Fibroblast of villous mesenchyme (primary cell): ENCODE data around the gene PLGRKT. TPM values are rescaled to one million over a fixed set of nuclear protein-coding genes. Genes with fewer than 3 reads are reported as not detected.

Source experiments
- DNase-seq: peaks from one replicate; pipeline ENCODE4 v3.0.0-alpha.2; 2010; ENCODE audit warnings: low read depth
- H3K4me3 ChIP-seq: 2 replicates; pipeline ENCODE4 v1.5.1; 2011; ENCODE audit warnings: low read depth, mild to moderate bottlenecking, low read length
- CTCF ChIP-seq: IDR thresholded peaks from 2 replicates; pipeline ENCODE4 v1.5.1; 2012; ENCODE audit warnings: low read depth, mild to moderate bottlenecking, low read length; ENCODE audit not compliant: insufficient read depth
- total RNA-seq: library from RNA; depleted of rRNA; stranded (reverse); fragments of >200 nt; gene quantifications from 2 replicates; pipeline ENCODE4 v1.2.3, GENCODE V29; 2012

PLGRKT gene
- total RNA-seq, result 17.7 and 20.3 TPM in 2 replicates

- peak; percentile 91 for DNase-seq
- peak within 1 kb of the TSS; percentile 64 for H3K4me3 ChIP-seq
- TF ChIP-seq CTCF, result peak; percentile 25
Measured at GRCh38 chr9:5437254-5438216, at the start of gene PLGRKT. PLGRKT (minus strand) TSS chr9:5437925; CDS start chr9:5431977, 5,948 bp downstream.

- TF ChIP-seq CTCF, result no peak
Measured at GRCh38 chr9:5486988-5487387, 49.3 kb upstream of the PLGRKT start.

GRCh38 chr9:5485378-5486085 is 47.8 kb upstream of the PLGRKT start:
- H3K4me3 ChIP-seq, result no peak overlapping the region
- TF ChIP-seq CTCF, result no peak
- DNase-seq, result peak; percentile 10

More at GRCh38 chr9:5486988-5487387, 49.3 kb upstream of the PLGRKT start:
- DNase-seq, result no peak
- no peak overlapping the region for H3K4me3 ChIP-seq

GRCh38 chr9:5483306-5483705 is 45.6 kb upstream of the PLGRKT start:
- TF ChIP-seq CTCF, result no peak
- no peak for DNase-seq
- no peak overlapping the region for H3K4me3 ChIP-seq

- DNase-seq, result no peak
- no peak overlapping the region for H3K4me3 ChIP-seq
- TF ChIP-seq CTCF, result no peak
Measured at GRCh38 chr9:5482194-5482593, 44.5 kb upstream of the PLGRKT start.

GRCh38 chr9:5481322-5482040 is 43.8 kb upstream of the PLGRKT start:
- no peak for DNase-seq
- peak; percentile 39 for TF ChIP-seq CTCF
- H3K4me3 ChIP-seq, result no peak overlapping the region
